Measurements from ENCODE around the gene ADH1A. TPM values are rescaled to one million over a fixed set of nuclear protein-coding genes. Genes with fewer than 3 reads are reported as not detected.

ADH1A gene
- total and polyA plus RNA-seq, 8 donors, result 1.0 to 17.6 (median 13.7) TPM

- ATAC-seq (no peak), DNase-seq (no peak)
- Histone ChIP-seq H3K9me3 (no peaks in the 10 kb centered on the region), H3K27me3 (no peaks in the 10 kb centered on the region), H3K4me3 (no peak overlapping the region), H3K27ac (no peak overlapping the region), H3K36me3 (no peaks in the 10 kb centered on the region), H3K4me1 (no peaks in the 10 kb centered on the region)
- no peak for TF ChIP-seq CTCF (IDR thresholded peaks at IDR 0.05)
- intact Hi-C loops (cut with DNase I), result no loop called here
Measured at GRCh38 chr4:99281261-99281660, 9.5 kb downstream of the ADH1A start.

- Histone ChIP-seq H3K36me3 (no peaks in the 10 kb centered on the region), H3K9me3 (no peaks in the 10 kb centered on the region), H3K27me3 (no peaks in the 10 kb centered on the region), H3K27ac (no peak overlapping the region), H3K4me3 (no peak overlapping the region), H3K4me1 (no peaks in the 10 kb centered on the region)
- intact Hi-C loops (cut with DNase I), result no loop called here
- no peak for TF ChIP-seq CTCF (IDR thresholded peaks at IDR 0.05)
- DNase-seq (peak in 2 of 4 donors; percentile 84 to 87), ATAC-seq (no peak)
Measured at GRCh38 chr4:99276417-99276816, 14.4 kb downstream of the ADH1A start.

GRCh38 chr4:99275885-99276284 lies 14.9 kb downstream of the ADH1A start:
- ATAC-seq, result no peak
- no peak for DNase-seq
- no peak overlapping the region for H3K4me3 ChIP-seq
- H3K27ac ChIP-seq, result no peak overlapping the region
- no peak for TF ChIP-seq CTCF (IDR thresholded peaks at IDR 0.05)
- no peaks in the 10 kb centered on the region for H3K36me3 ChIP-seq
- H3K9me3 ChIP-seq, result no peaks in the 10 kb centered on the region
- no peaks in the 10 kb centered on the region for H3K4me1 ChIP-seq
- intact Hi-C loops (cut with DNase I), result no loop called here
- no peaks in the 10 kb centered on the region for H3K27me3 ChIP-seq

GRCh38 chr4:99275050-99275449 lies 15.7 kb downstream of the ADH1A start:
- DNase-seq (no peak), ATAC-seq (no peak)
- H3K4me3 ChIP-seq, result no peak overlapping the region
- no peak overlapping the region for H3K27ac ChIP-seq
- H3K9me3 ChIP-seq, result peaks cover 0 to 5% of the 10 kb centered on the region in 2 donors
- no peak for TF ChIP-seq CTCF (IDR thresholded peaks at IDR 0.05)
- intact Hi-C loops (cut with DNase I), result no loop called here
- H3K36me3 ChIP-seq, result no peaks in the 10 kb centered on the region
- H3K27me3 ChIP-seq, result no peaks in the 10 kb centered on the region
- H3K4me1 ChIP-seq, result no peaks in the 10 kb centered on the region

- DNase-seq (no peak), ATAC-seq (no peak)
- no peak for TF ChIP-seq CTCF (IDR thresholded peaks at IDR 0.05)
- no peak overlapping the region for H3K4me3 ChIP-seq
- no peak overlapping the region for H3K27ac ChIP-seq
- intact Hi-C loops (cut with DNase I), result no loop called here
- no peaks in the 10 kb centered on the region for H3K4me1 ChIP-seq
- peaks cover 0 to 5% of the 10 kb centered on the region in 2 donors for H3K9me3 ChIP-seq
- H3K27me3 ChIP-seq, result no peaks in the 10 kb centered on the region
- no peaks in the 10 kb centered on the region for H3K36me3 ChIP-seq
Measured at GRCh38 chr4:99273704-99274103, 17.1 kb downstream of the ADH1A start.

All from left lung (tissue), 10 donors.